ENCODE results near the gene DPH7. TPM values are rescaled to one million over a fixed set of nuclear protein-coding genes. Genes with fewer than 3 reads are reported as not detected.

Gene DPH7
- total RNA-seq, 2 donors from 2014 or later = 44.4 to 46.5 TPM

GRCh38 chr9:137564817-137565411 is 13.8 kb downstream of the DPH7 start:
- no peak for ATAC-seq
- Histone ChIP-seq H3K27me3 (no peaks in the 10 kb centered on the region), H3K4me3 (no peak overlapping the region), H3K36me3 (replicated peaks in 1 of 2; ENCODE audit: insufficient read depth in 1 of 2, low read depth in 2 of 2) (peaks cover 14% of the 10 kb centered on the region in 2 donors), H3K9me3 (no peaks in the 10 kb centered on the region), H3K27ac (no peak overlapping the region), H3K4me1 (peaks cover 5% of the 10 kb centered on the region)
- 84 to 87% methylated on average over 11 to 16 of the region's 18 CpGs for whole genome bisulfite sequencing, 2 donors
- no peak for DNase-seq
- intact Hi-C loops (cut with DNase I) = no loop called here
- TF ChIP-seq CTCF (IDR thresholded peaks at IDR 0.05) (no peak), POLR2A (IDR thresholded peaks at IDR 0.05) (no peak)

GRCh38 chr9:137564134-137564533 is 14.6 kb downstream of the DPH7 start:
- no peak for DNase-seq
- H3K27me3 ChIP-seq = no peaks in the 10 kb centered on the region
- H3K4me3 ChIP-seq = no peak overlapping the region
- no peaks in the 10 kb centered on the region for H3K9me3 ChIP-seq
- intact Hi-C loops (cut with DNase I) = no loop called here
- no peak for TF ChIP-seq POLR2A (IDR thresholded peaks at IDR 0.05)
- TF ChIP-seq CTCF (IDR thresholded peaks at IDR 0.05) = no peak
- WGBS, 2 donors = 86 to 90% methylated on average over 9 to 10 of the region's 10 CpGs
- no peak for ATAC-seq
- peaks cover 14% of the 10 kb centered on the region in 2 donors for H3K36me3 ChIP-seq (replicated peaks in 1 of 2; ENCODE audit: insufficient read depth in 1 of 2, low read depth in 2 of 2)
- no peak overlapping the region for H3K27ac ChIP-seq
- H3K4me1 ChIP-seq = peaks cover 5% of the 10 kb centered on the region

GRCh38 chr9:137558127-137558526 is 20.6 kb downstream of the DPH7 start:
- Histone ChIP-seq H3K27ac (no peak overlapping the region), H3K4me3 (no peak overlapping the region), H3K9me3 (no peaks in the 10 kb centered on the region), H3K36me3 (replicated peaks in 1 of 2; ENCODE audit: insufficient read depth in 1 of 2, low read depth in 2 of 2) (peaks cover 1 to 17% of the 10 kb centered on the region in 2 donors), H3K27me3 (no peaks in the 10 kb centered on the region), H3K4me1 (peaks cover 5% of the 10 kb centered on the region)
- TF ChIP-seq POLR2A (IDR thresholded peaks at IDR 0.05) (no peak), CTCF (IDR thresholded peaks at IDR 0.05) (no peak)
- WGBS, 2 donors = 89 to 100% methylated on average over 3 to 4 of the region's 4 CpGs
- DNase-seq (no peak), ATAC-seq (no peak)
- intact Hi-C loops (cut with DNase I) = no loop called here

GRCh38 chr9:137556069-137556838 is 22.5 kb downstream of the DPH7 start:
- intact Hi-C loops (cut with DNase I) = no loop called here
- H3K4me3 ChIP-seq = no peak overlapping the region
- DNase-seq (no peak), ATAC-seq (no peak)
- peaks cover 0 to 17% of the 10 kb centered on the region in 2 donors for H3K36me3 ChIP-seq (replicated peaks in 1 of 2; ENCODE audit: insufficient read depth in 1 of 2, low read depth in 2 of 2)
- H3K4me1 ChIP-seq = peaks cover 12% of the 10 kb centered on the region
- no peaks in the 10 kb centered on the region for H3K27me3 ChIP-seq
- H3K9me3 ChIP-seq = no peaks in the 10 kb centered on the region
- no peak for TF ChIP-seq POLR2A (IDR thresholded peaks at IDR 0.05)
- TF ChIP-seq CTCF (IDR thresholded peaks at IDR 0.05) = no peak
- no peak overlapping the region for H3K27ac ChIP-seq
- WGBS, 2 donors = 78 to 89% methylated on average over 20 to 23 of the region's 24 CpGs
